GM19395 (cell line): ENCODE data around the gene ST6GALNAC3.
A peak's percentile ranks its signal among the peaks of the same experiment; 100 is the strongest.

Experiments
- ATAC-seq: cut with Tn5 transposase; IDR thresholded peaks from one replicate; pipeline ENCODE4 v1.9.1; 2021; ENCODE audit warnings: mild to moderate bottlenecking, moderate library complexity; ENCODE audit not compliant: unreplicated experiment

The ST6GALNAC3 gene

GRCh38 chr1:76186554-76187170, 112.1 kb downstream of the ST6GALNAC3 start:
- no peak for ATAC-seq

GRCh38 chr1:76187436-76187835, 112.9 kb downstream of the ST6GALNAC3 start:
- ATAC-seq: no peak

- ATAC-seq: no peak
Measured at GRCh38 chr1:76189310-76189709, 114.8 kb downstream of the ST6GALNAC3 start.

GRCh38 chr1:76190749-76191424, 116.3 kb downstream of the ST6GALNAC3 start:
- peak; percentile 79 for ATAC-seq

- ATAC-seq: no peak
Measured at GRCh38 chr1:76191561-76191960, 117.0 kb downstream of the ST6GALNAC3 start.

- ATAC-seq: no peak
Measured at GRCh38 chr1:76198452-76198851, 123.9 kb downstream of the ST6GALNAC3 start.

GRCh38 chr1:76202670-76203069, 128.1 kb downstream of the ST6GALNAC3 start:
- no peak for ATAC-seq

GRCh38 chr1:76203127-76203526, 128.6 kb downstream of the ST6GALNAC3 start:
- no peak for ATAC-seq

GRCh38 chr1:76209238-76209637, 134.7 kb downstream of the ST6GALNAC3 start:
- no peak for ATAC-seq

GRCh38 chr1:76209648-76210047, 135.1 kb downstream of the ST6GALNAC3 start:
- no peak for ATAC-seq

GRCh38 chr1:76210160-76210559, 135.6 kb downstream of the ST6GALNAC3 start:
- no peak for ATAC-seq

- ATAC-seq: no peak
Measured at GRCh38 chr1:76218888-76219287, 144.3 kb downstream of the ST6GALNAC3 start.

- no peak for ATAC-seq
Measured at GRCh38 chr1:76219366-76219818, 144.8 kb downstream of the ST6GALNAC3 start.

- no peak for ATAC-seq
Measured at GRCh38 chr1:76224752-76225151, 150.2 kb downstream of the ST6GALNAC3 start.

- ATAC-seq: no peak
Measured at GRCh38 chr1:76225526-76225925, 151.0 kb downstream of the ST6GALNAC3 start.

- ATAC-seq: no peak
Measured at GRCh38 chr1:76227621-76228020, 153.1 kb downstream of the ST6GALNAC3 start.

- no peak for ATAC-seq
Measured at GRCh38 chr1:76229279-76230005, 154.9 kb downstream of the ST6GALNAC3 start.

GRCh38 chr1:76230842-76231281, 156.3 kb downstream of the ST6GALNAC3 start:
- ATAC-seq: no peak

GRCh38 chr1:76231320-76231719, 156.8 kb downstream of the ST6GALNAC3 start:
- ATAC-seq: no peak

GRCh38 chr1:76232666-76233065, 158.1 kb downstream of the ST6GALNAC3 start:
- ATAC-seq: no peak

GRCh38 chr1:76234061-76234460, 159.5 kb downstream of the ST6GALNAC3 start:
- no peak for ATAC-seq

- no peak for ATAC-seq
Measured at GRCh38 chr1:76237211-76237610, 162.7 kb downstream of the ST6GALNAC3 start.
